H1 (cell line): ENCODE measurements around the gene HES4. TPM values are rescaled to one million over a fixed set of nuclear protein-coding genes. Genes with fewer than 3 reads are reported as not detected.

Experiments used
- YY1 ChIP-seq: IDR thresholded peaks from 2 replicates; pipeline ENCODE4 v1.6.1; 2011; ENCODE audit warnings: low read depth, mild to moderate bottlenecking, low read length
- polyA plus RNA-seq, 7 experiments: library from polyadenylated mRNA; depleted of rRNA in 3 of 7; stranded (reverse) in 5 of 7; unstranded in 2 of 7; fragments of >200 nt in 5 of 7; fragments of 200-250 nt in 2 of 7; gene quantifications; 1 replicate in 5 of 7; 2 replicates in 1 of 7; 4 replicates in 1 of 7; pipeline versions ENCODE4 v1.2.1 to v1.2.3, GENCODE V29; 2011 to 2013; ENCODE audit warnings: missing spikeins in 2 of 7, mixed read lengths in 2 of 7
- total RNA-seq: library from RNA; stranded (reverse); fragmentation: NEBNext Ultra II Directional; extraction: Animal tissue kit (Norgen Biotek cat#: 25700); gene quantifications from 2 replicates; pipeline ENCODE4 v1.2.1, GENCODE V29; 2021

The HES4 gene
- total and polyA plus RNA-seq, 2 of the 8 experiments (the other 6 are each of a cell fraction or from before 2014, with no cell fraction given): 2.8 to 3.5 TPM

DNA sequence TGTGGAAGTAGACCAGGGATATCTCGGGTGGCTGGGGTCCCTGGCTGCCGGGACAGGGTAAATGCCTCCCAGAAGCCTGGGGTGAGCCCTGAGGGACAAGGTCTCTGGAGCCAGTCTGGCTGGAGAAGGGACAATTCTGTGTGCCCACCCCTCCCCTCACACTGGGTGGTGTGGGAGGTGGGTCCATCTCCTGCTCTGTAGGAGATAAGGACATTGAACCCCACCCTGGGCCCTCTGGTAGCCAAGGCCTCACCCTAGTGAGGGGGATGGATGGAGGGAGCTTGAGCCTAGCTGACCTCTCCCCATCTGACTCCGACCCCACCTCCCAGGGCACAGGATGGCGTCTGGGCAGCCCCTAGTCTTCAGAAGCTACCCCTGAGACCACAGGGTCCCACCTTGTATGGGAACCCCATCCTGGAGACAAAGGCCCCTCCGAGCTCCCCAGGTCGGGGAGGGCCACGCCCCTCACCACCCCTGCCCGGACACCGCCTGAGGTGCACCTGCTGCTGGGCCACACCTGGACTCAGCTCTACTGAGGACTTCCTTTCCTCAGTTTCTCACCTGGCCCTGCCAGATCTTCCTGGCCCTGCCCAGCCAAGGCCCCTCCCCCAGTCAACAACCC is 24.4 kb upstream of the HES4 start (continued):
- no peak for TF ChIP-seq YY1
